Right lobe of liver (tissue), 6 donors: Measurements from ENCODE around the gene KRT83. TPM values are rescaled to one million over a fixed set of nuclear protein-coding genes. Genes with fewer than 3 reads are reported as not detected.
A peak's percentile ranks its signal among the peaks of the same experiment; 100 is the strongest.

Experiments
- ATAC-seq, 4 donors: fragments of 200-7000 bp; cut with Tn5 transposase; one replicate each; pipeline ENCODE4 v1.9.1; 2020; ENCODE audit warnings: mild to moderate bottlenecking in 4 of 4, moderate library complexity in 4 of 4
- DNase-seq, 3 donors: peaks; one replicate each; pipeline ENCODE4 v3.0.0-alpha.2; 2020
- H3K27ac ChIP-seq, 3 donors: fragments of 200-600 bp; one replicate each; pipeline ENCODE4 v1.8.0; 2022
- H3K27me3 ChIP-seq, 2 donors: fragments of 200-600 bp; one replicate each; pipeline ENCODE4 v1.8.0; 2022
- H3K36me3 ChIP-seq, 4 donors: fragments of 200-600 bp; sonication (generic) in 1 of 4; one replicate each; pipeline versions ENCODE4 v1.5.1 to v1.8.0; 2017 to 2022; ENCODE audit warnings: control low read depth in 1 of 4
- H3K4me1 ChIP-seq, 4 donors: fragments of 200-600 bp; sonication (generic) in 1 of 4; one replicate each; pipeline versions ENCODE4 v1.5.1 to v1.8.0; 2017 to 2022; ENCODE audit warnings: control low read depth in 1 of 4
- H3K4me3 ChIP-seq, 3 donors: fragments of 200-600 bp; one replicate each; pipeline ENCODE4 v1.8.0; 2022
- H3K9me3 ChIP-seq, 4 donors: fragments of 200-600 bp; sonication (generic) in 1 of 4; one replicate each; pipeline versions ENCODE4 v1.5.1 to v1.8.0; 2017 to 2022; ENCODE audit warnings: control low read depth in 1 of 4
- CTCF ChIP-seq, 4 donors: fragments of 200-600 bp in 3 of 4; fragments of 450-650 bp in 1 of 4; IDR thresholded peaks; one replicate each; pipeline versions ENCODE4 v1.5.1 to v1.8.0; 2016 to 2022; ENCODE audit warnings: antibody characterized with exemption in 4 of 4, mild to moderate bottlenecking in 2 of 4
- POLR2A ChIP-seq: fragments of 450-650 bp; IDR thresholded peaks from one replicate; pipeline ENCODE4 v1.6.1; 2017; ENCODE audit warnings: antibody characterized with exemption, mild to moderate bottlenecking
- WGBS: methylation state at CpG from one replicate; pipeline ENCODE4 v1.1.6; 2018; ENCODE audit warnings: low coverage, low lambda C conversion rate; ENCODE audit not compliant: insufficient coverage; ENCODE audit errors: missing lambda C conversion rate; 5-methylcytosine and 5-hydroxymethylcytosine counted together
- intact Hi-C, 2 donors: fragments of 100-400 bp; cut with DNase I; formaldehyde crosslinking; loops; one replicate each; pipeline versions ENCODE4 v1.11.2 to v1.14.1; 2022
- total RNA-seq, 6 experiments: library from RNA; depleted of rRNA in 2 of 6; stranded (reverse); fragments of >200 nt in 2 of 6; fragmentation: NEBNext Ultra II Directional in 3 of 6; extraction: Animal tissue kit (Norgen Biotek cat#: 25700) in 3 of 6; gene quantifications; one replicate each; pipeline versions ENCODE4 v1.1.0 to v1.2.4, GENCODE V29; 2016 to 2023
- donor health status: DM: no; HTN: yes; CAD: no.
- donor health status: DM: no; HTN: no; CAD: no.
- donor health status: DM: no; HTN: no; CAD: no.
- donor health status: DM: no; HTN: yes; CAD: no.
- donor health status: DM: no; HTN: yes; CAD: no.

Gene KRT83
- total RNA-seq, 6 experiments from 2014 or later, result not detected

GRCh38 chr12:52327830-52328500 lies 6.8 kb upstream of the KRT83 start:
- Histone ChIP-seq H3K4me1 (peaks cover 0 to 16% (median 0%) of the 10 kb centered on the region in 4 donors), H3K9me3 (no peaks in the 10 kb centered on the region), H3K4me3 (no peak overlapping the region), H3K27ac (no peak overlapping the region), H3K36me3 (no peaks in the 10 kb centered on the region), H3K27me3 (no peaks in the 10 kb centered on the region)
- intact Hi-C loops, result loop anchor here (10.0 kb wide), 1 partner anchor 173 kb away; no protein-coding TSS in a partner anchor
- TF ChIP-seq CTCF (IDR thresholded peaks at IDR 0.05), result no peak
- ATAC-seq (peak in 1 of 4 donors; percentile 2), DNase-seq (no peak)
- 23% methylated on average over 5 of the region's 10 CpGs for WGBS

- intact Hi-C loops, result loop anchor here (10.0 kb wide), 1 partner anchor 172 kb away; no protein-coding TSS in a partner anchor
- peak; percentile 71 to 85 (median 76) for DNase-seq
- Histone ChIP-seq H3K27ac (no peak overlapping the region), H3K4me1 (peaks cover 0 to 14% (median 0%) of the 10 kb centered on the region in 4 donors), H3K36me3 (no peaks in the 10 kb centered on the region), H3K9me3 (no peaks in the 10 kb centered on the region), H3K4me3 (no peak overlapping the region), H3K27me3 (no peaks in the 10 kb centered on the region)
- WGBS, result 30% methylated on average over 10 of the region's 11 CpGs
- TF ChIP-seq POLR2A (no peak), CTCF (IDR thresholded peaks at IDR 0.05) (peak; percentile 72 to 96 (median 92))
- peak; percentile 93 to 96 (median 94) for ATAC-seq
Measured at GRCh38 chr12:52327052-52327829, 6.0 kb upstream of the KRT83 start.

GRCh38 chr12:52324153-52324444 lies 2.9 kb upstream of the KRT83 start:
- intact Hi-C loops, result loop anchor here (10.0 kb wide), 1 partner anchor 169 kb away; no protein-coding TSS in a partner anchor
- Histone ChIP-seq H3K9me3 (no peaks in the 10 kb centered on the region), H3K4me1 (no peaks in the 10 kb centered on the region), H3K36me3 (no peaks in the 10 kb centered on the region), H3K27ac (no peak overlapping the region), H3K4me3 (no peak overlapping the region), H3K27me3 (no peaks in the 10 kb centered on the region)
- TF ChIP-seq POLR2A (no peak), CTCF (IDR thresholded peaks at IDR 0.05) (no peak)
- no CpG with 5 or more reads among the region's 3 CpGs for WGBS
- ATAC-seq, result no peak
- peak in 1 of 3 donors; percentile 23 for DNase-seq

- Histone ChIP-seq H3K27me3 (no peaks in the 10 kb centered on the region), H3K27ac (no peak overlapping the region), H3K4me1 (no peaks in the 10 kb centered on the region), H3K4me3 (no peak overlapping the region), H3K36me3 (no peaks in the 10 kb centered on the region), H3K9me3 (no peaks in the 10 kb centered on the region)
- intact Hi-C loops, result loop anchor here (10.0 kb wide), 1 partner anchor 169 kb away; no protein-coding TSS in a partner anchor
- no peak for TF ChIP-seq CTCF (IDR thresholded peaks at IDR 0.05)
- TF ChIP-seq POLR2A, result no peak
- 83% methylated on average over 4 of the region's 10 CpGs for WGBS
- no peak for ATAC-seq
- DNase-seq, result peak in 1 of 3 donors; percentile 22
Measured at GRCh38 chr12:52323416-52324152, 2.4 kb upstream of the KRT83 start.
